ENCODE results near the gene TMEM250. TPM values are rescaled to one million over a fixed set of nuclear protein-coding genes. Genes with fewer than 3 reads are reported as not detected.
A peak's percentile ranks its signal among the peaks of the same experiment; 100 is the strongest.
"Not testable (repeated sequence)": the region's sequence is repeated elsewhere in the genome, so short reads cannot be mapped to it uniquely, and the experiment has no call there.

Gene TMEM250
- total RNA-seq, 2 donors from 2014 or later: 23.1 to 23.5 TPM

DNA sequence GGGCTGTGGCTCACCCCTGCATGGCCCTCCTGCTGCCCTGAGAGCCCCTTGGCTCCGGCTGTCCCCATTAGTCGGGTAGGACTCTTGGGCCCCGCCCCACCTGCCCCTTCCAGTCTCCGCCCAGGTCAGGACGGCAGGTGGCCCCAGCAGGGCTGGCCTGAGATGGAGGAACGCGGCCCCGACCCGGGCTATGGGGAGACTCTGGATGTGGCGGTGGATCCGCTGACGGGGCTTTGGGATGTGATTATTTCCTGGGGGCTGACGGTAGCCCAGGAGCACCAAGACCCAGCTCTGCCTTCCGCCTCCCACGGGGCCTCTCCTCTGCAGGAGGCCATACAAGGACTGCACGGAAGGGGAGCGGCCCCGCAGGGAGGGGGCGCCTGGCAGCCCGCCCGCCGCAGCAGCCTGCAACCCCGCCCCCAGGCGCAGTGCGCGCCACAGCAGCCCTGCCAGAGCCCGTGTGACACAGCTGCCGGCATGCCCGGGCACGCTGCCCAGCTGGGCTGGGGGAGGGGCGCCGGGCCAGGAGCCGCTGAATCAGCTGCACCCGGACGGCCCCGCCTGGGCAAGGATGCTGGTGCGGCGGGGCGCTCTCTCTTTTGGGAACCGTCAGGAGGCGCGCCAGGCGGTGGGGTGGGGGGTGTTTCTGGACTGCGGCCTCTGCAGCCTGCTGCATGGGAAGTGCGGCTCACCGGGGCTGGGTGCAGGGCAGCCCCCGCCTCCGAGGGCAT, 9.2 kb downstream of the TMEM250 start:
- Mint-ChIP-seq H3K27me3 (ENCODE audit: low read depth) (no peaks in the 10 kb centered on the region), H3K9me3 (no peaks in the 10 kb centered on the region), H3K27ac (peak overlapping the region; percentile 18), H3K4me3 (peak overlapping the region; percentile 88 to 89), H3K4me1 (ENCODE audit: low read depth) (peaks cover 82% of the 10 kb centered on the region), H3K36me3 (ENCODE audit: insufficient read depth in 2 of 2) (peaks cover 0 to 6% of the 10 kb centered on the region in 2 donors)
- peak; percentile 91 to 92 for ATAC-seq (replicated peaks in 1 of 2)
- peak; percentile 96 to 99 for DNase-seq

DNA sequence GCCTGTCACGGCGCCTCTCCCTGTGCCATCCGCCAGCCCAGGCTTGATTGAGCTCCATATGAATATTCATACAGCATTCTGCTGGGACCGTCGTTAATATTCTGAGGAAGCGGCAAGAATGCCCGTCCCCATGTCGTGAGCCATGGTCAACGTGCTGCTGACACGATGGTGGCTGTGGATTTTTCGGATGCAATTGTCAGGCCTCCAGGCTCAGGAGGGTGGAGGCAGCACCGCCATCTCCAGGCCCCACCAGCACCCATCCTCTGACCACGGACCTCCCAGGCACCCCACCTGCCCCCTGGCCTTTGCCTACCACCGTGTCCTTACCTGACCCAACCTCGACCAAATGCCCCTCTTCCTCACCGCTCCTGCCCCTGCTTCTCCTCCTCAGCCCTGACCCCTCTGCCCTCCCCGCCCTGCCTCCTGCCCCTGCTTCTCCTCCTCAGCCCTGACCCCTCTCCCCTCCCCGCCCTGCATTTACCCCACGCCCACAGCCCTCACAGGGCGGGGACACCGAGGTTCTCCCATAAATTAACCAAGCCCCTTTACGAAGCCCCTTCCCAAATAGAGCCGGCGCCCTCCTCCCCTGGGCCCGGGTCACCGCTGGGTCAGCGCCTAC, 9.9 kb downstream of the TMEM250 start:
- peak overlapping the region; percentile 88 to 89 for H3K4me3 Mint-ChIP-seq
- no peaks in the 10 kb centered on the region for H3K27me3 Mint-ChIP-seq (ENCODE audit: low read depth)
- H3K36me3 Mint-ChIP-seq (ENCODE audit: insufficient read depth in 2 of 2): peaks cover 0 to 6% of the 10 kb centered on the region in 2 donors
- DNase-seq (no peak), ATAC-seq (replicated peaks in 1 of 2) (no peak)
- peaks cover 74% of the 10 kb centered on the region for H3K4me1 Mint-ChIP-seq (ENCODE audit: low read depth)
- H3K27ac Mint-ChIP-seq: peak overlapping the region; percentile 89
- H3K9me3 Mint-ChIP-seq: no peaks in the 10 kb centered on the region

DNA sequence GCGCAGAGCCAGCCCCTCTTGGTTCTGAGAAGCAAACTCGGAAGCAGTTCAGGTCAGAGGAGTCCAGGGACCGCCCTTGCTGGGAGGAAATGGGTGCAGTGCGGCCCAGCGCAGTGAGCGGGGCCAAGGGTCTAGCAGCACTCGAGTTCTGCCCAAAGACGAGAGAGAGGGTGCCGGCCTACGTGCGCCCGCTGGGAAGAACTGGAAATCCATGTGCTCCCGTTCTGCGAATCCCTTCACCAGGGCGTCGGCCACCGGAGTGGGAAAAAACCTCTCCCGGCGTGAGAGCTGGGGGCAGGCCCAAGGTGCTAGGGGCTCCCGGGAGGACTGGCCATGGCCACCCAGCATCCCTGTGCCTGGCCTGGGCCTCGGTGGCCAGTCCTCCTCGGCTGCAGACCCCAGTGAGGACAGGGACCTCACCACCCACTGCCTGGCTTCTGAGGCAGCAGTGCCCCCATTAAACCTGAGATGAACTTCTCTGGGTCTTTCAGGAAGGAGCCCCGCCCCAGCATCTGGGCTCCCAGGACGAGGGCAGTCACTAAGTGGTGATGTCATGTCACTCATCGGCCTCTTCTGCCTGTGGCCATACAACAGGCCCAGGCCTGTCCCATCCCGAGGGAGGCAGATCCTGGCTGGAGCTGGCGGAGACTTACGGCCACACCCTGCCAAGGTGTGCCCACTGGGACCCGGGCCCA, 10.6 kb downstream of the TMEM250 start:
- H3K4me3 Mint-ChIP-seq: peak overlapping the region; percentile 89
- no peaks in the 10 kb centered on the region for H3K9me3 Mint-ChIP-seq
- H3K27me3 Mint-ChIP-seq (ENCODE audit: low read depth): no peaks in the 10 kb centered on the region
- H3K4me1 Mint-ChIP-seq (ENCODE audit: low read depth): peaks cover 67% of the 10 kb centered on the region
- ATAC-seq (replicated peaks in 1 of 2) (no peak), DNase-seq (no peak)
- peaks cover 0 to 6% of the 10 kb centered on the region in 2 donors for H3K36me3 Mint-ChIP-seq (ENCODE audit: insufficient read depth in 2 of 2)
- peak overlapping the region; percentile 91 for H3K27ac Mint-ChIP-seq

DNA sequence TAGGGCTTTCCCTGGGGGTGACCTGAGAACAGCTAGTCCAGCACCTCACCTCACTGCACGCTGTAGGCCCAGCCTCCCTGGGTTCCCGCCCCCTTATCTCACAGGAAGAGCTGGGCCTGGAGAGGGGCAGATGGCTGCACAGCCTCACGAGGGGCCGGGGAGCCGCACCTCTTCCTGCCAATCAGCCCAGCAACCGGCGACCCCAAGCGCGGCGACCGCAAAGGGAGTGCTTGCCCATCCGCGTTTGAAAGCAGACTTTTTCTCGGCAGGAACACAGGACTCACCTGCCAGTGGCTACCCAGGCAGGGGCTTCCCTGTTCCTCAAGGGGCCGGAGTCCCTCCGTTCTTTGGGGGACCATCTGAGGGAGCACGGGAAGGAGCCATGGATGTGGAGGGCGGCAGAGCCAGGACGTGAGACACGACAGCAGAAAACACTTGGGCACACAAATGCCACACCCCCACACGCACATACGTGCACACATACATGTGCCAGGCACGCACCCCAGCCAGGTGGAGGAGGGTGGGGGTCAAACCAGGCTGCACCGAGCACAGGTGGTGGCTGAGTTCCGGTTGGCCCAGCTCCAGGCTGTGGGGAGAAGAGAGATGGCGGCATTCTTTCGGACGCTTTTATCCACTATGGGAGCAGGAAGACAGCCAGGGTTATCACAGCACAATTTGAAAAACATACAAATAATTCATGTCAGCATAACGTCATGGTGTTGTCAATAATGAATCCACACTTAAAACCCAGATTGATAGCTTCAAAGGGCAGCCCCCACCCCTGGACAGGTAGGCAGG, 11.3 kb downstream of the TMEM250 start:
- no peaks in the 10 kb centered on the region for H3K27me3 Mint-ChIP-seq (ENCODE audit: low read depth)
- H3K4me1 Mint-ChIP-seq (ENCODE audit: low read depth): peaks cover 60% of the 10 kb centered on the region
- H3K9me3 Mint-ChIP-seq: no peaks in the 10 kb centered on the region
- peaks cover 0 to 6% of the 10 kb centered on the region in 2 donors for H3K36me3 Mint-ChIP-seq (ENCODE audit: insufficient read depth in 2 of 2)
- H3K4me3 Mint-ChIP-seq: peak overlapping the region; percentile 89
- peak; percentile 11 to 27 for ATAC-seq (replicated peaks in 1 of 2)
- DNase-seq: peak; percentile 60 to 65
- peak overlapping the region; percentile 91 for H3K27ac Mint-ChIP-seq

DNA sequence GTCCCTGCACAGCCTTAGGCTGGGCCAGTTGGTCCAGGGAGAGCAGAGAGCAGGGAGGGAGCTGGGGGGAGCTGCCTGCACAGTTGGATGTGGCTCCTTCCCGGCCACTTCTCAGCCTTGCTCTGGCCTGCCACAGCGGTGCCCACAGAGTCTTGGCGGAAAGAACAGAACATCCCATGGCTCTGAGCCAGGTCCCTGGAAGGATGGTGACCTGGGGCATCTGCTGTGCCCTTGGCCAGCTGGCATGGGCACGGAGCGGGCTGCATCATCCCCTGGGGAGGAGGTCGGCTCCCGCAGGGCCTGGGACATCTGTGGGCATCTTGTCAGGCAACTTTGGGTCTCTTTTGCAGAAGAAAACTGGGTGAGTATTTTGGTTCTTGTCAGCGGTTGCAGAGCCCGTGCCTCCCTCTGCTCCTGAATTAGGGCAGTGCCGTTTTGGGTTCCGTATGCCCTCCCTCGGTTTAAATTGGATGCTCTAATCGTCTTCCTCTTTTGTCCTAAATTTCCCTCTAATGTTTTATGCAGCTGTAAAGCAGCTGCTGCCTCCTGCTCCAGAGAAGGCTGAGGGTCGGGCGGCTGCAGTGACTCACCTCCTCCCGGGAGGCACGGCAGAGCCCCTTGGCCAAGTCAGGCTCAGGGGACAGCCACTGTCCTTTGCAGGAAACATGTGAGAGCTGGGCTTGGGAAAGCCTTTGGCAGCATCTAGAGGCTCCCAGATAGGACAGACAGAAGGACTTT, 13.1 kb downstream of the TMEM250 start:
- no peak for ATAC-seq (replicated peaks in 1 of 2)

DNA sequence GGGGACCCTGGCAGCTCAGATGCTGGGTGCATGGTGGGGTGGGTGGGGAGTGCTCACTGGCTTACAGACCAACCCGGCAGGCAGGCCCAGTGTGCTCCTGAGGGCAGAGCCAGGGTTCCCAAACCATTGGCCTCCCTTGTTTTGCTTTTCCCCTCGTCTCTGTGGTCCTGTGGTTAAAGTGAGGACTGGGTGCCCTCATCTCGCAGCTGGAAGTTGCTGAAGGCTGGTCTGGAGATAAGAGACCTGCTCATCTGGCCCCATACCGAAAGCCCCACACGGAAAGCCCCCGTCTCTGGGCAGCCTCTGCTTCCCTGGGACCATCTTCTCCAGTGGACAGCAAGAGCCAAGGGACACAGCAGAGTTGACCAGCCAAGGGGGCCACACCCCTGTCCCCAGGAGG, 13.8 kb downstream of the TMEM250 start:
- ATAC-seq (replicated peaks in 1 of 2) (no peak), DNase-seq (no peak)
- Mint-ChIP-seq H3K27me3 (ENCODE audit: low read depth) (no peaks in the 10 kb centered on the region), H3K4me3 (no peak overlapping the region), H3K9me3 (no peaks in the 10 kb centered on the region), H3K4me1 (ENCODE audit: low read depth) (peaks cover 36% of the 10 kb centered on the region), H3K36me3 (ENCODE audit: insufficient read depth in 2 of 2) (peaks cover 0 to 3% of the 10 kb centered on the region in 2 donors), H3K27ac (no peak overlapping the region)

More for the DNA sequence above, 13.1 kb downstream of the TMEM250 start:
- Mint-ChIP-seq H3K27ac (no peak overlapping the region), H3K4me1 (ENCODE audit: low read depth) (peaks cover 42% of the 10 kb centered on the region), H3K27me3 (ENCODE audit: low read depth) (no peaks in the 10 kb centered on the region), H3K4me3 (peak overlapping the region in 1 of 2 donors; percentile 89), H3K9me3 (no peaks in the 10 kb centered on the region), H3K36me3 (ENCODE audit: insufficient read depth in 2 of 2) (peaks cover 0 to 3% of the 10 kb centered on the region in 2 donors)
- no peak for DNase-seq

DNA sequence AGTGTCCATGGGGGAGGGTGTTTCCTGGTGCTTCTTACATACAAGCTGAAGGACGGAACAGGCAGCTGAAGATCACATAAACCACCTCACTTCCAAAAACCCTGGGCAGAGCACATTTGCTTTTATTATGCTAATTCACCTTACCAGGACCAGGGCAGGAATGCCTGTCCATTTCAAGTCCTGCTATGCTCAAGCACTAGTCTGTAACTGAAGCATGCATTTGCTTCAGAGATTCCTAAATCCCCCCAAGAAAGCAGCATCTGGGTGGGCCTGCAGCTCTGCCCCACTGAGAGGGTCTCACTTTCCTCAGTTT, 14.2 kb downstream of the TMEM250 start:
- Mint-ChIP-seq H3K27me3 (ENCODE audit: low read depth) (no peaks in the 10 kb centered on the region), H3K9me3 (no peaks in the 10 kb centered on the region), H3K36me3 (ENCODE audit: insufficient read depth in 2 of 2) (peaks cover 0 to 3% of the 10 kb centered on the region in 2 donors), H3K4me3 (no peak overlapping the region), H3K27ac (no peak overlapping the region), H3K4me1 (ENCODE audit: low read depth) (peaks cover 34% of the 10 kb centered on the region)
- no peak for DNase-seq
- ATAC-seq (replicated peaks in 1 of 2): no peak

DNA sequence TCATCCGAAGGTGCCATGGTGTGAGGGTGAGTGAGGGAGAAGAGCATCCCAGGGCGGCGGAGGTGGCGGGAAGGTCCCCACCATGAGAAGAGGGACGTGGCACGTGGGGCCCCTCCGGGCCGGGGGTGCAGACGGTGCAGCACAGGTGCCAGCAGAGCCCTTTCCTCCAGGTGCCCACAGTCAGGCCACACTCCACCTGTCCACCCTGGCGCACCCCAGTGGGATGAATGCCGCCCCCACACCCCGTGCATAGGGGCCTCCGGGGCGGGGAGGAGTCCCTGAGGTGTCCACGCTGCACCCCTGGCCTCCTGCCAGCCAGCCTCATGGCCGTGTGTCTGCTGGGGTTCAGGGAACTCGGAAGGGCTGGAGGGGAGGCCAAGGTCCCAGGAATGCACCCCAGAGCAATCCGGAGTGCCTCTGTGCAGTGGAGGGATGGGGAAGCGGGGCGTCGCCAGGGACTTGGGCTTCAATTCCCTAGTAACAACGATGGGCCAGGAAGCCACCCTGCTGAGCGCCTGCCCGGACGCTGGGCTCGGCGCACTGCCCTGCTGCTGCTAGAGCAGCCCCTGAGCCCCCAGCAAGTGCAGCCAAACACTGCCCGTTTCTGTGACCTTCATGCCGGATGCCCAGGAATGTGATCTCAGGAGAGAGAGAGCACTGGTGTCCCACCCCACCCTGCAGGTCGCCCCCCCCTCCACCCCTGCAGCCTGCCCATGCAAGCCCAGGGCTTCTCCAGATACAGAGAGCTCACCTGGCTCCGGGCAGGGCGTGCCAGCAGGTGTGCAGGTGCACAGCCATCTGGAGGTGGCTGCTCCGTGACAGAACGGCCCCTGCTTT, 14.8 kb downstream of the TMEM250 start:
- Mint-ChIP-seq H3K27ac (no peak overlapping the region), H3K9me3 (no peaks in the 10 kb centered on the region), H3K27me3 (ENCODE audit: low read depth) (no peaks in the 10 kb centered on the region), H3K36me3 (ENCODE audit: insufficient read depth in 2 of 2) (peaks cover 0 to 3% of the 10 kb centered on the region in 2 donors), H3K4me1 (ENCODE audit: low read depth) (peaks cover 36% of the 10 kb centered on the region), H3K4me3 (no peak overlapping the region)
- ATAC-seq (replicated peaks in 1 of 2) (no peak), DNase-seq (no peak)

DNA sequence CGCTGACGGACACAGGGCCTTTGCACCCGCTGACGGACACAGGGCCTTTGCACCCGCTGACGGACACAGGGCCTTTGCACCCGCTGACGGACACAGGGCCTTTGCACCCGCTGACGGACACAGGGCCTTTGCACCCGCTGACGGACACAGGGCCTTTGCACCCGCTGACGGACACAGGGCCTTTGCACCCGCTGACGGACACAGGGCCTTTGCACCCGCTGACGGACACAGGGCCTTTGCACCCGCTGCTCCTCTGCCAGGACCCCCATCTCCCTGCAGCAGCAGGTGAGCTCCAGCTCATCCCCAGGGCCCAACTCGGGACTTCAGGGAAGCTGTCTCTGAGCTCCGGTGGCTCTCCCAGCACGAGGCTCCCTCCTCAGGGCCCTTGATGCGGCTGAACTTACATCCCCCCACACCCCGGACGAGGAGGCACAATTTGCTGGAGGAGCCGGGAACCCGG, 17.0 kb downstream of the TMEM250 start:
- not testable (repeated sequence) for DNase-seq; ATAC-seq (replicated peaks in 1 of 2); H3K27me3 Mint-ChIP-seq (ENCODE audit: low read depth); H3K36me3 Mint-ChIP-seq (ENCODE audit: insufficient read depth in 2 of 2); H3K4me3 Mint-ChIP-seq; H3K27ac Mint-ChIP-seq; H3K9me3 Mint-ChIP-seq
- H3K4me1 Mint-ChIP-seq (ENCODE audit: low read depth): peaks cover 21% of the 10 kb centered on the region

DNA sequence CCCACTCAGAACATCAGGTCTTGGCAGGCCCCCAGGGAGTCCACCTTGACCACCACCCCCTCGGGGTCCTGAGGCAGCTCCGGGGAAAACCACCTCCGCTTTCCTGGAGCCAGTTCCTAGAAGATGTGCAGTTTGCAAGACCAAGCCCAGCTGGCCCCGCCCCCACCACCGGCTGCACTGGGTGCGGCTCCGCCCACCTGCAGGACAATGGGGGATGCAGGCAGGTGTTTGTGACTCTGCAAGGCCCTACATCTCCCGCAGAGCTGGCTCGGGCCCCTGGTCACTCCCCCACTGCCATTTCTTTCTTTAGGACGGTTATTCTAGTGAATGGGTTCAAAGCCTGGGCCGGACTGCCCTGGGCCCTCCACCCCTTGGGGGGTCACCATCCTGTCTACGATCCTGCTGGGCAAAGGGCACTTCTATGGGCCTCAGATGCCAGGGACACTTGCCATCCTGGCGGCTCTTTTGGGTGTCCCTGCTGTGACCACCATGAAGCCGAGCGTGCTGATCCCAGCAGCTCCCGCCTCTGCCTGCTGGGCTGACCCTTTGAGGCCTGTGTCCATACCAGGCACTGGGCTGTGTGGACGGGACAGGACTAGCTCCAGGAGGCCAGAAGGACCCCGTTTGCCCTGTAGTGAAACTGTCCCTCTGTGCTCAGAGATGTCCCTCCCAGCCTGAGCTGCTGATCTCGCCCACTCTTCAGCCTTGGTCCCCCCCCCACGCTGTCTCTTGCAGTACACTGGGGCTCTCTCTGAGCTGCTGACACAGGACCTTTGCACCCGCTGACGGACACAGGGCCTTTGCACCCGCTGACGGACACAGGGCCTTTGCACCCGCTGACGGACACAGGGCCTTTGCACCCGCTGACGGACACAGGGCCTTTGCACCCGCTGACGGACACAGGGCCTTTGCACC, 17.7 kb downstream of the TMEM250 start:
- Mint-ChIP-seq H3K27me3 (ENCODE audit: low read depth) (no peaks in the 10 kb centered on the region), H3K4me1 (ENCODE audit: low read depth) (peaks cover 14% of the 10 kb centered on the region), H3K9me3 (no peaks in the 10 kb centered on the region), H3K4me3 (no peak overlapping the region), H3K36me3 (ENCODE audit: insufficient read depth in 2 of 2) (no peaks in the 10 kb centered on the region), H3K27ac (no peak overlapping the region)
- ATAC-seq (replicated peaks in 1 of 2) (no peak), DNase-seq (no peak)

DNA sequence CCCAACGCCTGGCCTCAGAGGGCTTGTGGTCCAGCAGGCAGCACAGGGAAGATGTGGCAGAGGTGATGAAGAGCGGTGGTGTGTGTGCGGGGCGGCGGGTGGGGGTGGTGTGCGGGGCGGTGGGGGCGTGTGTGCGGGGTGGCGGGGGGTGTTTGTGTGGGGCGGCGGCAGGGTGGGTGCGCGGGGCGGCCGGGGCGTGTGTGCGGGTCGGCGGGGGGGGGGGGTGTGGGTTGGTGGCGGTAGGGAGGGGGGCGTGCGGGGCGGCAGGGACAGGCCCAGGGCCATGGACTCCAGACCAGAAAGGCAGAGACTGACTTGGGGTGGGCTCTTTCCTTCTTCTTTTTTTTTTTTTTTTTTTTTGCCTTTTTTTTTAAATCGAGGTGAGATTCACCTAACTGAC, 19.1 kb downstream of the TMEM250 start:
- Mint-ChIP-seq H3K36me3 (ENCODE audit: insufficient read depth in 2 of 2) (no peaks in the 10 kb centered on the region), H3K27me3 (ENCODE audit: low read depth) (no peaks in the 10 kb centered on the region), H3K4me3 (no peak overlapping the region), H3K27ac (no peak overlapping the region), H3K9me3 (no peaks in the 10 kb centered on the region), H3K4me1 (ENCODE audit: low read depth) (peaks cover 8% of the 10 kb centered on the region)
- ATAC-seq (replicated peaks in 1 of 2): no peak
- no peak for DNase-seq
